Upper lobe of left lung (tissue), 6 donors: ENCODE measurements around the gene CD96. TPM values are rescaled to one million over a fixed set of nuclear protein-coding genes. Genes with fewer than 3 reads are reported as not detected.

Experiments used
- ATAC-seq, 2 donors: fragments of 200-7000 bp; cut with Tn5 transposase; one replicate each; pipeline ENCODE4 v1.9.1; 2022; ENCODE audit warnings: mild to moderate bottlenecking in 2 of 2, moderate library complexity in 2 of 2; ENCODE audit not compliant: low FRiP score in 2 of 2
- DNase-seq, 2 donors: peaks; one replicate each; pipeline ENCODE4 v3.0.0-alpha.2; 2019 to 2020
- H3K27ac ChIP-seq, 4 donors: fragments of 200-600 bp; sonication (generic); one replicate each; pipeline ENCODE4 v1.5.1; 2016 to 2019
- H3K27me3 ChIP-seq, 4 donors: fragments of 200-600 bp; sonication (generic); one replicate each; pipeline ENCODE4 v1.5.1; 2017 to 2019
- H3K36me3 ChIP-seq, 4 donors: fragments of 200-600 bp; sonication (generic); one replicate each; pipeline ENCODE4 v1.5.1; 2016 to 2019
- H3K4me1 ChIP-seq, 4 donors: fragments of 200-600 bp; sonication (generic); one replicate each; pipeline ENCODE4 v1.5.1; 2018 to 2019
- H3K4me3 ChIP-seq, 4 donors: fragments of 200-600 bp; sonication (generic); one replicate each; pipeline ENCODE4 v1.5.1; 2017 to 2019; ENCODE audit warnings: mild to moderate bottlenecking in 2 of 4, moderate library complexity in 1 of 4
- H3K9me3 ChIP-seq, 4 donors: fragments of 200-600 bp; sonication (generic); one replicate each; pipeline ENCODE4 v1.5.1; 2018 to 2019
- EP300 ChIP-seq, 4 donors: sonication (generic); formaldehyde crosslinking; IDR thresholded peaks; one replicate each; pipeline ENCODE4 v1.5.1; 2017; ENCODE audit warnings: antibody characterized with exemption in 4 of 4, control low read depth in 2 of 4
- POLR2A ChIP-seq, 4 donors: fragments of 450-650 bp; IDR thresholded peaks; one replicate each; pipeline ENCODE4 v1.5.1; 2016 to 2017; ENCODE audit warnings: antibody characterized with exemption in 4 of 4, mild to moderate bottlenecking in 2 of 4
- POLR2AphosphoS5 ChIP-seq, 2 donors: sonication (generic); formaldehyde crosslinking; IDR thresholded peaks; one replicate each; pipeline ENCODE4 v1.5.1; 2017; ENCODE audit warnings: antibody characterized with exemption in 2 of 2
- WGBS, 2 donors: methylation state at CpG; one replicate each; pipeline ENCODE4 v1.1.5; 2017 to 2018; 5-methylcytosine and 5-hydroxymethylcytosine counted together
- total RNA-seq, 6 donors: library from RNA; depleted of rRNA in 4 of 6; stranded (reverse); fragments of >200 nt in 4 of 6; gene quantifications; one replicate each; pipeline versions ENCODE4 v1.1.0 to v1.2.1, GENCODE V29; 2016 to 2021
- TF ChIP-seq, protein P1 (sequence below), 6 experiments: fragments of 450-650 bp in 4 of 6; fragments of 200-600 bp in 2 of 6; sonication (generic) in 2 of 6; IDR thresholded peaks; one replicate each; pipeline ENCODE4 v1.5.1; 2016 to 2019; ENCODE audit warnings: antibody characterized with exemption in 6 of 6
- donor health status: DM: no; HTN: no; CAD: no; lungs with moderate emphysema.
- donor health status: DM: no; HTN: yes; CAD: no; lungs with severe emphysema.

Gene CD96
- total RNA-seq, 6 donors from 2014 or later = 2.4 to 18.2 (median 4.4) TPM

- DNase-seq (no peak), ATAC-seq (no peak)
- WGBS, 2 donors = 84 to 85% methylated on average over 4 of the region's 4 CpGs
- H3K4me3 ChIP-seq = no peak overlapping the region
- TF ChIP-seq POLR2AphosphoS5 (IDR thresholded peaks at IDR 0.05) (no peak), POLR2A (IDR thresholded peaks at IDR 0.05) (no peak), EP300 (IDR thresholded peaks at IDR 0.05) (no peak)
- TF ChIP-seq, protein P1, sequence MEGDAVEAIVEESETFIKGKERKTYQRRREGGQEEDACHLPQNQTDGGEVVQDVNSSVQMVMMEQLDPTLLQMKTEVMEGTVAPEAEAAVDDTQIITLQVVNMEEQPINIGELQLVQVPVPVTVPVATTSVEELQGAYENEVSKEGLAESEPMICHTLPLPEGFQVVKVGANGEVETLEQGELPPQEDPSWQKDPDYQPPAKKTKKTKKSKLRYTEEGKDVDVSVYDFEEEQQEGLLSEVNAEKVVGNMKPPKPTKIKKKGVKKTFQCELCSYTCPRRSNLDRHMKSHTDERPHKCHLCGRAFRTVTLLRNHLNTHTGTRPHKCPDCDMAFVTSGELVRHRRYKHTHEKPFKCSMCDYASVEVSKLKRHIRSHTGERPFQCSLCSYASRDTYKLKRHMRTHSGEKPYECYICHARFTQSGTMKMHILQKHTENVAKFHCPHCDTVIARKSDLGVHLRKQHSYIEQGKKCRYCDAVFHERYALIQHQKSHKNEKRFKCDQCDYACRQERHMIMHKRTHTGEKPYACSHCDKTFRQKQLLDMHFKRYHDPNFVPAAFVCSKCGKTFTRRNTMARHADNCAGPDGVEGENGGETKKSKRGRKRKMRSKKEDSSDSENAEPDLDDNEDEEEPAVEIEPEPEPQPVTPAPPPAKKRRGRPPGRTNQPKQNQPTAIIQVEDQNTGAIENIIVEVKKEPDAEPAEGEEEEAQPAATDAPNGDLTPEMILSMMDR (IDR thresholded peaks at IDR 0.05) = no peak
- H3K4me1 ChIP-seq = no peaks in the 10 kb centered on the region
- no peak overlapping the region for H3K27ac ChIP-seq
- H3K9me3 ChIP-seq = no peaks in the 10 kb centered on the region
- H3K36me3 ChIP-seq = no peaks in the 10 kb centered on the region
- no peaks in the 10 kb centered on the region for H3K27me3 ChIP-seq
Measured at GRCh38 chr3:111684640-111685039, 142.6 kb downstream of the CD96 start.

DNA sequence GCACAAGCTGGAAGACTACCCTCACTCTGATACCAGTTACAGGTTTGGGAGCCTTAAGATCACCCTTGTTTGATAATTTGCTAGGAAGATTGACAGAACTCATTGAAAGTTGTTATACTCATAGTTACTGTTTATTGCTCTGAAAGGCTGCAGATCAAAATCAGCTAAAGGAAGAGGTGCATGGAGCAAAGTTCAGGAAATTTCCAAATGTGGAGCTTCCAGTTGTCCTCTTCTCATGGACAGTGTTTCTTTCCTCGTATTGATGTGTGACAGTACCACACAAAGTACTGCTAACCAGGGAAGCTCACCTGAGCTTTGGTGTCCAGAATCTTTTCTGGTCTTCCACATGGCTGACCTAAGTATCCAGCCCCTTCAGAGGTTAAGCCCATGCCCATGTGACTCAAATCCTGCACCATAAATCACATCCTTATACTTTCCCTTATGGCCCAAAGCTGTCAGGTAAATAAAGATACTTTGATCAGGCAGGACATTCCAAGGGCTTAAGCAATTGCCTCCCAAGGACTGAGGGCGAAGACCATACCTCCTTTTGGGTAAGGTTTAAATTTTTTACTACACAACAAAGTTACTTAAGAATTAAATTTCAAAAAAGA lies 146.3 kb downstream of the CD96 start:
- Histone ChIP-seq H3K4me3 (no peak overlapping the region), H3K36me3 (no peaks in the 10 kb centered on the region), H3K9me3 (no peaks in the 10 kb centered on the region), H3K27ac (no peak overlapping the region), H3K4me1 (no peaks in the 10 kb centered on the region), H3K27me3 (no peaks in the 10 kb centered on the region)
- WGBS, 2 donors = 88 to 95% methylated on average over 2 of the region's 2 CpGs
- DNase-seq (no peak), ATAC-seq (no peak)
- TF ChIP-seq, protein P1 (IDR thresholded peaks at IDR 0.05) = no peak
- TF ChIP-seq EP300 (IDR thresholded peaks at IDR 0.05) = no peak
- no peak for TF ChIP-seq POLR2A (IDR thresholded peaks at IDR 0.05)
- no peak for TF ChIP-seq POLR2AphosphoS5 (IDR thresholded peaks at IDR 0.05)

- H3K4me1 ChIP-seq = no peaks in the 10 kb centered on the region
- no peak overlapping the region for H3K27ac ChIP-seq
- TF ChIP-seq POLR2A (IDR thresholded peaks at IDR 0.05) (no peak), POLR2AphosphoS5 (IDR thresholded peaks at IDR 0.05) (no peak), EP300 (IDR thresholded peaks at IDR 0.05) (no peak)
- TF ChIP-seq, protein P1 (IDR thresholded peaks at IDR 0.05) = no peak
- ATAC-seq = no peak
- WGBS, 2 donors = 70 to 76% methylated on average over 3 of the region's 3 CpGs
- no peaks in the 10 kb centered on the region for H3K9me3 ChIP-seq
- no peaks in the 10 kb centered on the region for H3K36me3 ChIP-seq
- no peak overlapping the region for H3K4me3 ChIP-seq
- H3K27me3 ChIP-seq = no peaks in the 10 kb centered on the region
- DNase-seq = no peak
Measured at GRCh38 chr3:111690242-111690641, 148.2 kb downstream of the CD96 start.

GRCh38 chr3:111691293-111691909 lies 149.4 kb downstream of the CD96 start:
- Histone ChIP-seq H3K4me3 (no peak overlapping the region), H3K36me3 (no peaks in the 10 kb centered on the region), H3K27me3 (no peaks in the 10 kb centered on the region), H3K9me3 (no peaks in the 10 kb centered on the region), H3K4me1 (no peaks in the 10 kb centered on the region), H3K27ac (no peak overlapping the region)
- no peak for DNase-seq
- WGBS, 2 donors = 62 to 63% methylated on average over 2 of the region's 2 CpGs
- TF ChIP-seq EP300 (IDR thresholded peaks at IDR 0.05) = no peak
- no peak for TF ChIP-seq POLR2A (IDR thresholded peaks at IDR 0.05)
- TF ChIP-seq, protein P1 (IDR thresholded peaks at IDR 0.05) = peak in 5 of 6 experiments; percentile 11 to 29 (median 16)
- no peak for TF ChIP-seq POLR2AphosphoS5 (IDR thresholded peaks at IDR 0.05)
- peak in 1 of 2 donors; percentile 57 for ATAC-seq
